ENCODE measurements around the gene DYNLT2.

Gene DYNLT2

DNA sequence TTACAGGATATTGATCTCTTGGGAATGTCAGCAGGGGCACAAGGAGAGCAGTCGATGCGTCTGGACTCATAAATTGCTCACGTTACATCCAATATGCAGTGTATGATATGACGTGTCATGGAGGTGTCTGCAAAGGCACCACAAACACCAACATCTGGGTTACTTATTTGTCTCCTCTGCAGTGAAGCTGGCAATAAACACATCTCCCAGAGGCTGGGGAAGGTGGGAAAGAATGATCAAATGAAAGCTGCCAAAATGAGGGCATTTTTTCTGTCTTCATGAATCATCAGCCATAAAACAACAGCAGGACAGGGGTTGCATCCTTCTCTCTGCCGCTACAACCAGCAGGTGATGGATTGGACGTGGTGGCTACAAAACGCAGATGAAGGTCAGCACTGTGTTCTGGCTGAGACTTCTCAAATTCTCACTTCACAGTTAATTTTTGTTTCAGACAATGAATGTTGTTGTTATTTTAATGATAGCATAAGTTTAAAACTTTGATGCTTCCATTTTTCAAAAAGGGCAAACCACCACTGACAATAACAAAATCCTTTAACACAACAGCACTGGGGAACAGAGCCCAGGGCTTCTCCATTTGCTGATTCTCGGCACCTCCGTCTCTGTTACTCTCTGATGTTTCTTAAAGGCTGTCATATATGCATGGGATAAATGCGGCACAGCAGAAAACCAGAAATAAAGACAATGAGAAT, 47.5 kb upstream of the DYNLT2 start:
- TF ChIP-seq, protein P1, sequence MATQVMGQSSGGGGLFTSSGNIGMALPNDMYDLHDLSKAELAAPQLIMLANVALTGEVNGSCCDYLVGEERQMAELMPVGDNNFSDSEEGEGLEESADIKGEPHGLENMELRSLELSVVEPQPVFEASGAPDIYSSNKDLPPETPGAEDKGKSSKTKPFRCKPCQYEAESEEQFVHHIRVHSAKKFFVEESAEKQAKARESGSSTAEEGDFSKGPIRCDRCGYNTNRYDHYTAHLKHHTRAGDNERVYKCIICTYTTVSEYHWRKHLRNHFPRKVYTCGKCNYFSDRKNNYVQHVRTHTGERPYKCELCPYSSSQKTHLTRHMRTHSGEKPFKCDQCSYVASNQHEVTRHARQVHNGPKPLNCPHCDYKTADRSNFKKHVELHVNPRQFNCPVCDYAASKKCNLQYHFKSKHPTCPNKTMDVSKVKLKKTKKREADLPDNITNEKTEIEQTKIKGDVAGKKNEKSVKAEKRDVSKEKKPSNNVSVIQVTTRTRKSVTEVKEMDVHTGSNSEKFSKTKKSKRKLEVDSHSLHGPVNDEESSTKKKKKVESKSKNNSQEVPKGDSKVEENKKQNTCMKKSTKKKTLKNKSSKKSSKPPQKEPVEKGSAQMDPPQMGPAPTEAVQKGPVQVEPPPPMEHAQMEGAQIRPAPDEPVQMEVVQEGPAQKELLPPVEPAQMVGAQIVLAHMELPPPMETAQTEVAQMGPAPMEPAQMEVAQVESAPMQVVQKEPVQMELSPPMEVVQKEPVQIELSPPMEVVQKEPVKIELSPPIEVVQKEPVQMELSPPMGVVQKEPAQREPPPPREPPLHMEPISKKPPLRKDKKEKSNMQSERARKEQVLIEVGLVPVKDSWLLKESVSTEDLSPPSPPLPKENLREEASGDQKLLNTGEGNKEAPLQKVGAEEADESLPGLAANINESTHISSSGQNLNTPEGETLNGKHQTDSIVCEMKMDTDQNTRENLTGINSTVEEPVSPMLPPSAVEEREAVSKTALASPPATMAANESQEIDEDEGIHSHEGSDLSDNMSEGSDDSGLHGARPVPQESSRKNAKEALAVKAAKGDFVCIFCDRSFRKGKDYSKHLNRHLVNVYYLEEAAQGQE (IDR thresholded peaks at IDR 0.05; ENCODE audit: insufficient read depth in 1 of 2, low read depth in 2 of 2, low read length in 2 of 2), result no peak
- no peak for TF ChIP-seq POLR2AphosphoS5 (IDR thresholded peaks at IDR 0.05; ENCODE audit: low read depth, low read length)

DNA sequence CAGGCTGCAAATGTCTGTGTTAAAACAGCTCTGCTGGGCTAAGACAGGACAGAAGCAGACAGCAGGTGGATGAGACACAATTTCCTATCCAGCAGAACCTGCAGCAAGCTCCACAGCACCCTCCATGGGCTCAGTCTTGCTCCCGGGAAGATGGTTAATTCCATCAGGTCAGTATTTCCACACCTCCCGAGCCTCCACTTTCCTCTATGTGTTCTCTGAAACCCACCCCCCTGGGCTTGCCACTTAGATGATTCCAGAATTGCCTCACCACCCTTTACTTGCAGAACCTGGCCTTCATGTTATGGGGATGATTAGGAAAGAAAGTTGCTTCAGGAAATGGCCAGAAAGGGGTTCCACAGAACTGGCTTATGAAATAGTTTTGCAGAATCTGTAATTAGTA, 43.8 kb upstream of the DYNLT2 start:
- TF ChIP-seq TAF1 (IDR thresholded peaks at IDR 0.05; ENCODE audit: borderline replicate concordance, insufficient read depth, low read length) (no peak), FOXP2 (optimal IDR thresholded peaks at IDR 0.05; ENCODE audit: borderline replicate concordance, extremely low read depth, extremely low read length, insufficient read depth) (no peak), POLR2AphosphoS5 (IDR thresholded peaks at IDR 0.05; ENCODE audit: low read depth, low read length) (no peak), SIN3A (IDR thresholded peaks at IDR 0.05; ENCODE audit: borderline replicate concordance, insufficient read depth, low read length) (no peak)
- TF ChIP-seq, protein P1 (IDR thresholded peaks at IDR 0.05; ENCODE audit: insufficient read depth in 1 of 2, low read depth in 2 of 2, low read length in 2 of 2), result no peak

DNA sequence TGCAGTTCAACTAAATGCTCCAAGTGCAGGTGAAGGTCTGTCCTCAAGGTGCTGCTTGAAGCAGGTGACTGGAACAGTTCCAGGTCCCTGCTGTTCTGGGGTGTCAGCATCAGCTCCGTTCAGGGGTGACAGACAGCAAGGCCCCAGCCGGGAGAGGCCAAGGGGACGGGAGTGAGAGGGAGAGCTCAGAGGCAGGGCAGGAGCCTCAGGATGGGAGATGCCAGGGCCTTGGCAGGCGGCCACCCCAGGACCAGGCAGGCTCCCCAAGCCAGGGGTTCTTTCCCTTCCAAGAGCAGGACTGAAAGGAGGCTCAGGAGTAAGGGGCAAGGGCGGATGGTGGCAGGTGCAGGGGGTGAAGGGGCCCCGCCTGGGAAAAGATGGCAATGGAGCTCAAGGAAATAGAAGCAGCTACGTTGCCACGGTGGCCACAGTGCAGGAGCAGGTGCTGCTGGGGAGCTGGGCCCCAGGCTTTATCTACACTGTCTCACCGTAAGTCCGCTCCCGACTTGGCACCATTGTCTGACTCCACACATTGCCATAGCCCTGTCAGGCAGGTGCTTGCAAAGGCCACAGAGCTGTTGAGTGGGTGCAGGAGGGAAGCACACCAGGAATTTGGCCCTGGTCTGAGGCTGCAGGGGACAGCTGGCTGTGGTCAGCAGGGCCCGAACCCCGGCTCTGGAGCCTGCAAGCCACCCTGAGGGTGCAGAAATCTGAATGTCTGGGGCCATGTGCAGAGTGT, 43.1 kb upstream of the DYNLT2 start:
- no peak for TF ChIP-seq TAF1 (IDR thresholded peaks at IDR 0.05; ENCODE audit: borderline replicate concordance, insufficient read depth, low read length)
- TF ChIP-seq POLR2AphosphoS5 (IDR thresholded peaks at IDR 0.05; ENCODE audit: low read depth, low read length), result no peak
- no peak for TF ChIP-seq SIN3A (IDR thresholded peaks at IDR 0.05; ENCODE audit: borderline replicate concordance, insufficient read depth, low read length)
- no peak for TF ChIP-seq FOXP2 (optimal IDR thresholded peaks at IDR 0.05; ENCODE audit: borderline replicate concordance, extremely low read depth, extremely low read length, insufficient read depth)
- TF ChIP-seq, protein P1 (IDR thresholded peaks at IDR 0.05; ENCODE audit: insufficient read depth in 1 of 2, low read depth in 2 of 2, low read length in 2 of 2), result no peak

DNA sequence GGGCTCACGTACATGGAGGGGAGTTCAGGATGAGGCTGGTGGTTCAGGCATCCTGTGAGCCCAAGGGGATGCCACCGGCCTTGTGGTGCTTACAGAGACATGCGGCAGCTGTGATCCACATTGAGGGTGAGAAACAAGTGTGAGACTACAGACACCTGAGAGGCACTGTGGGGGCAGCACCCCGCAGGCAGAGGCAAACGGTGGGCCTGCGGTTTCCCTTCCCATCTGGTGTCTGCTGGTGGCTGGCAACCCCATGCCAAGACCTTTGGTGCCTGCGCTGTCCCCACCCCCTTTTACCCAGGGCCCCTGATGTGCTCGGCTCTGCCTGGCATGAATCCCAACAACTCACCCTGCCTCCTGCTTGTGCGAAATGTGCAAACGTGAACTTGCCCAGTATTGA, 42.0 kb upstream of the DYNLT2 start:
- no peak for TF ChIP-seq TAF1 (IDR thresholded peaks at IDR 0.05; ENCODE audit: borderline replicate concordance, insufficient read depth, low read length)
- TF ChIP-seq POLR2AphosphoS5 (IDR thresholded peaks at IDR 0.05; ENCODE audit: low read depth, low read length), result no peak
- no peak for TF ChIP-seq FOXP2 (optimal IDR thresholded peaks at IDR 0.05; ENCODE audit: borderline replicate concordance, extremely low read depth, extremely low read length, insufficient read depth)
- TF ChIP-seq SIN3A (IDR thresholded peaks at IDR 0.05; ENCODE audit: borderline replicate concordance, insufficient read depth, low read length), result no peak
- TF ChIP-seq, protein P1 (IDR thresholded peaks at IDR 0.05; ENCODE audit: insufficient read depth in 1 of 2, low read depth in 2 of 2, low read length in 2 of 2), result no peak
